CD4-positive, alpha-beta T cell treated with Interferon alpha-2 for 1 hour (primary cell): ENCODE results near the gene SPPL2B.
"Not testable (repeated sequence)": the region's sequence is repeated elsewhere in the genome, so short reads cannot be mapped to it uniquely, and the experiment has no call there.

Experiments used
- DNase-seq, 2 donors: peaks; one replicate each; pipeline ENCODE4 v3.0.0-alpha.2; 2020 to 2022

Gene SPPL2B

DNA sequence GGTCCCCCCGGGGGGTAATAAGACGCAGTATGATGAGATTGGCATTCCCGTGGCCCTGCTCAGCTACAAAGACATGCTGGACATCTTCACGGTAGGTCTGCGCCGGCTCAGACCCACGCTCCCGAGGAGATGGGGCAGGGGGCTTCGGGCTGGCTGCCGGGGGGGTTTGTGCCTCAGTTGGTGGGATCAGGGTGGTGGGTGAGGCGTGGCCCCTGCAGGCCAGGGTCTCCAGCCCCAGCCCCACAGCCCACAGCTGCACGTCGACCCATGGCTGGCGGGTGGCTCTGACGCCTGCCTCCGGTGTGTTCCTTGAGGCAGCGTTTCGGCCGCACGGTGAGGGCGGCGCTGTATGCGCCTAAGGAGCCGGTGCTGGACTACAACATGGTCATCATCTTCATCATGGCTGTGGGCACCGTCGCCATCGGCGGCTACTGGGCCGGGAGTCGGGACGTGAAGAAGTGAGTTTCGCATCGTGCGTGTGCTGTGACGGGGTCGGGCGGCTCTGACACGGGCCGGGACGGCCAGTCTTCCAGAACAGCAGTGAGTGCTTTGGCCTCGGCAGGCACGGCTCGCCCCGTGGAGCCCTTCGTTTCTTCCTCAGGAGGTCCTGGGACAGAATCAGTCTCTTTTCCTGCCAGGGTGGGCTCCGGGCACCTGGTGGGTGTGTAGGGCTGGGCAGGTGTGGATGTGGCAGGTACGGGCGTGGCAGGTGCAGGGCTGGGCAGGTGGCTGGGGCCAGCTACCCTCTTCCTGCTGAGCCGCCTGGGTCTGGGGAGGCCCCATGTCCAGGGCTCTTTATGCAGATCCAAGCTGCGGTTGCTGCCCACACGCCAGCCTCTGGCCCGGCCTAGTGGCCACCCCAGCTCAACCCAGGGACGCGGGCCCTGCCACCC is 10.5 kb downstream of the SPPL2B start:
- DNase-seq: no peak

DNA sequence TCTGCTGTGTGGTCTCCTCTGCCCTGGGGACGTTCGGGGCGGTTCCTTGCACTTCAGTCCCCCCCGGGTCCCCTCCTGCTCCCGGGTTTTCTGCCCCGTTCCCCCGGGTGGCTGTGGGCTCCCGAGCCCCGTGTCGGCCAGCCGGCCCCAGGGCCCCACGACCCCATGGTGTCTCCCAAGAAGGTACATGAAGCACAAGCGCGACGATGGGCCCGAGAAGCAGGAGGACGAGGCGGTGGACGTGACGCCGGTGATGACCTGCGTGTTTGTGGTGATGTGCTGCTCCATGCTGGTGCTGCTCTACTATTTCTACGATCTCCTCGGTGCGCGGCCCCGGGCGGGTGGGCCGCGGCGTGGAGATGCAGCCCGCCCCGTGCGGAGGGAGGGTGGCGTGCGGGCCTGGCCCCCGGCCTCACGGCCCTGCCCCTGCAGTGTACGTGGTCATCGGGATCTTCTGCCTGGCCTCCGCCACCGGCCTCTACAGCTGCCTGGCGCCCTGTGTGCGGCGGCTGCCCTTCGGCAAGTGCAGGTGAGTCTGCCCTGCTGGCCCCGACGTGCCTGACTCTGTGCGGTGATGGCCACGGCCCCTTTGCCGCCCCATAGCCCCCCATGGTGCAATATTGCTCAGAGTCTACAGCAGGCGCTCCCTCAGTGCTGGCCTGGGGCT is 11.3 kb downstream of the SPPL2B start:
- no peak for DNase-seq

DNA sequence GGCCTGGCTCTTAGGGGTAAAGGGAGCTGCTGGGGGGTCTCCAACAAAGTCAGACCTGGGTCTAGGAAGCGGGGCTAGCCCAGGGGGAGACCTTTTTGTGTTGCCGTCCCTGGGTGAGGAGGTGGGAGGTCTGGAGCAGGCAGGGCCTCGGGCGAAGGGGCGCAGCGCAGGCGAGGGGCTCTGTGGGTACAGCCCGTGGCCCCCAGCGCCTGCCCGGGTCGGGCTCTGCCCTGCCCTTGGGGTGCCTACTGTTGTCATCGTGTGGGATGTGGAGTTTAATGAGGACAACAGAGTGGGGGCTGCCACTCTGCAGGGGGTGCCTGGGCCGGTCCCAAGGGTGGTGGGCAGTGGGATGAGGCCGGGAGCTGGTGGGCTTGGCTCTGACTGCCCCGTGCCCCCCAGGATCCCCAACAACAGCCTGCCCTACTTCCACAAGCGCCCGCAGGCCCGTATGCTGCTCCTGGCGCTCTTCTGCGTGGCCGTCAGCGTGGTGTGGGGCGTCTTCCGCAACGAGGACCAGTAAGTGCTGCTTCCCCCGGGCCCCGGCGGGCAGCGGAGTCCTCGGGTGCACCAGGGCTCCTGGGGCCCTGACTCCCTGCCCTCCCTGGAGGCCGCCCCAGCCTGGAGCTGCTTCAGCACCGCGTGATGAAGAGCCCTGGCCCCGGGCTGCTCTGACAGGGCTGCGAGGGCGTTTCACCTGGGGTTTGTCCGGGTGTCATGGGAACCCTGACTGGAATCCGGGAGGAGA is 12.2 kb downstream of the SPPL2B start:
- no peak for DNase-seq

DNA sequence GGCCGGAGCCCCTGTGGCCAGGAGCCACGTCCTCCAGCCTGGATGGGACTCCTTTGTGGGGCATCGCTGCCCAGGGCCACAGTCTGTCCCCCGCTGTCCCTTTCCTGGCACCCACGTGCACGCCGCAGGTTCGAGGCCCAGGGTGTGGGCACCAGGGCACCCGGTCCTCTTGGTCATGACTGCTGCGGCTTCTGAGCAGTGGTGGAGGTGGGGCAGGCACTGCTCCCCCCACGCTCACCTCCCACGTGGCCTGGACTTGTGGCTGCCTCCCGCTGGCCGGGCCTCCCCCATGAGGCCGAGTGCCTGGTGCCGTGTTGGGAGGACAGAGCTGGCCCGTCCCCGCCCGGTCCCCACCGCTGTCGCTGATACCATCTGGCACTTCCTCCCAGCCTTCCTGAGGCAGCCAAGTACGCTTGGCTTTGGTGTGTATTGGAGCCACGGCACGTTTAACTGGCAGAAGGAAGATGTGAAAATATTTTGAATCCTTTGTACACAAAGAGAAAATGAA is 12.8 kb downstream of the SPPL2B start:
- no peak for DNase-seq

DNA sequence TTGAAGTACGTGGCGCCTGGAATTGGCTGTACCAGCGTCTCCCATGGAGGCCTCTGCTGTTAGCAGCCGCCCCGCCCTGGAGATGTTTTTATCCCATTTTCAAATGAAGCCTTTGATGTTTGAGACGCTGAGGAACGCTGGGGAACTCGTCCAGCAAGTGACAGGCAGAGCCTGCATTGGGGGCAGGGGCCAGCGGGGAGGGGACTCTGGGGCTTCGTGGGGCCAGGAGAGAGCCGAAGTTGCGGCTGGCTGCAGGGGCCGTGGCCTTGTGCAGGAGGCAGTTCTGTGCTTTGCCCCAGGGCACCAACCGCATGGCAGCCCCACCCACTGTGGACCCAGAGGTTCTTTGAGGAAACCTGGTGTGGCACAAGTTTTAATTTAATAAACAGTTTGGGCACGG is 13.5 kb downstream of the SPPL2B start:
- DNase-seq: no peak

DNA sequence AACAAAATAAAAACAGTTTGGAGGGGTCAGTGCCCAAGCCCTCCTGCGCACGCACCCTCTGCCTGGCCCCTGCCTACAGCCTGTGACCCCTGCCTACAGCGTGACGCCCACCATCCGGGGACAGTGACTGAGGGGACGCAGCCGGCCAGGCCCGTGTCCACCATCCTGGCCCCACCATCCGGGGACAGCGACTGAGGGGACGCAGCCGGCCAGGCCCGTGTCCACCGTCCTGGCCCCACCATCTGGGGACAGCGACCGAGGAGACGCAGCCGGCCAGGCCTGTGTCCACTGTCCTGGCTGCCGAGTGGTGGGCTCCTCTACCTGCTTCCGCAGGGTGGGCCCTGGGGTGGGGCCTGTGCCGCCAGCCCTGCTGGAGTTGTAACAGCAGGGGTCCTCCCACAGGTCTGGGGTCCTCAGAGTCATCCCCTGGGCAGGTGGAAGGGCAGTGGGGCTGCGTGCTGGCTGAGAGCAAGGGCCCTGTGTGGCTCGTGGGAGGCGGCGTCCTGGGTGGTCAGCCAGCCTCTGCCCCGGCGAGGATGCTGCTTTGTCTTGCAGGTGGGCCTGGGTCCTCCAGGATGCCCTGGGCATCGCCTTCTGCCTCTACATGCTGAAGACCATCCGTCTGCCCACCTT is 14.3 kb downstream of the SPPL2B start:
- no peak for DNase-seq

DNA sequence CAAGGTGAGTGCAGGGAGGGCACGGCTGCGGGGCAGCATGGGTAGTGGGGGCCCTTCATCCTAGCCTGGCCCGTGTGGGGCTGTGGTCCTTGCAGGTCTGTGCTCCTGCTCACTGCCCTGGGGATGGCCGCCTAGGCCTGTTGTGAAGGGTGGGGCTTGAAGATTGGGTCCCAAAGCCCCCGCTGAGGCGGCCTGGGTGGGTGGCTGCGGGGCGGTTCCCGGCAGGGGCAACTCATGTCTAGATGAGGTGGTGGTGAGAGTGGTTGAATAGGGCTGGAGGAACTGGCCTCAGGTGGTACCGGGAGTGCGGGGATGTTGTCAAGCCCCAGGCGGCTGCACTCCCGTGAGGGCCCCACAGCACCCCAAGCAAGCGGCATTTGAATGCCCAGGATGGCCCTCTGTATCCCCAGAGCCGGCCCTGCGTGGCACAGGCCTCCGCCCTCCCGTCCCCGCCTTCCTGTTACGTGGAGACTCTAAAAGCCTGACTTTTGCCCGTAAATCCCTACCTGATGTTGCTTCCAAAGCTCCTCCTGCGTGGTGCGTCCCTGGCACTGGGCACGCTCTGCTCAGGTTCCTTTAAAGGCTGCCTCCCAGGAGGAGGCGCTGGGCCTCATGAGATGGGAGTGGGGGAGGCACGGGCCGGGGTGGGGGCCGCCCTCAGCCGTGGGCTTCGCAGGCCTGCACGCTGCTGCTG is 15.0 kb downstream of the SPPL2B start:
- no peak for DNase-seq

DNA sequence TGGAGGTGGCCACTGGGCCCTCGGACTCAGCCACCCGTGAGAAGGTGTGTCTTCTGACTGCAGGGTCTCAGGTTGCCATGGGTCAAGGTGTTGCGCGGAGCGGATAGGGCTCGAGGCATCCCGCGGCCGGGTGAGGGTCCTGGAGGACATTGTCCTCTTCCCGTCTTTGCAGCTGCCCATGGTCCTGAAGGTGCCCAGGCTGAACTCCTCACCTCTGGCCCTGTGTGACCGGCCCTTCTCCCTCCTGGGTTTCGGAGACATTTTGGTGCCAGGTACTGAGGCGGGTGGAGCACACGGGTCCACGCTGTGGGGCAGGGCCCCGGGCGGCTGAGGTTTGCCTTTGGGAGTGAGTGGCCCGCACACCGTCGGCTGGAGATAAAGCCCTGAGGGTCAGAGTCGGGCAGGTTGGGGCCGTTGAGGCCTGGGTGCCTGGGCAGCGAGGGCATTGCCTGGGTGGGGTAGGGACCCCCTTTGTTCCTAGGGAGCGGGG is 15.9 kb downstream of the SPPL2B start:
- no peak for DNase-seq

DNA sequence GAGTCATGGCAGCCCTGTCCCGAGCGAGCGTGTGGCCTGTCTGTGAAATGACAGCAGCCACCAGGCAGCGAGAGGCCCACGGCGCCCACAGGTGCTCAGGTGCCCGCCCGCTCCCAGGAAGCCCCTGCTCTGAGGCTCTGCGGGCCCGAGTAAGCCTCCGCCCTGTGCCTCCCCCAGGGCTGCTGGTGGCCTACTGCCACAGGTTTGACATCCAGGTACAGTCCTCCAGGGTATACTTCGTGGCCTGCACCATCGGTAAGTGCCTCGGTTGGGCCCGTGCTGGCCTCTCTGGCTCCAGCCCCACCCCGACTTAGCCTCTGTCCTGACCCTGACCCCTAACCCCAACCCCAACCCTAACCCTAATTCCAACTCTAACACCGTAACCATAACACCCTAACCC is 16.6 kb downstream of the SPPL2B start:
- DNase-seq: no peak

DNA sequence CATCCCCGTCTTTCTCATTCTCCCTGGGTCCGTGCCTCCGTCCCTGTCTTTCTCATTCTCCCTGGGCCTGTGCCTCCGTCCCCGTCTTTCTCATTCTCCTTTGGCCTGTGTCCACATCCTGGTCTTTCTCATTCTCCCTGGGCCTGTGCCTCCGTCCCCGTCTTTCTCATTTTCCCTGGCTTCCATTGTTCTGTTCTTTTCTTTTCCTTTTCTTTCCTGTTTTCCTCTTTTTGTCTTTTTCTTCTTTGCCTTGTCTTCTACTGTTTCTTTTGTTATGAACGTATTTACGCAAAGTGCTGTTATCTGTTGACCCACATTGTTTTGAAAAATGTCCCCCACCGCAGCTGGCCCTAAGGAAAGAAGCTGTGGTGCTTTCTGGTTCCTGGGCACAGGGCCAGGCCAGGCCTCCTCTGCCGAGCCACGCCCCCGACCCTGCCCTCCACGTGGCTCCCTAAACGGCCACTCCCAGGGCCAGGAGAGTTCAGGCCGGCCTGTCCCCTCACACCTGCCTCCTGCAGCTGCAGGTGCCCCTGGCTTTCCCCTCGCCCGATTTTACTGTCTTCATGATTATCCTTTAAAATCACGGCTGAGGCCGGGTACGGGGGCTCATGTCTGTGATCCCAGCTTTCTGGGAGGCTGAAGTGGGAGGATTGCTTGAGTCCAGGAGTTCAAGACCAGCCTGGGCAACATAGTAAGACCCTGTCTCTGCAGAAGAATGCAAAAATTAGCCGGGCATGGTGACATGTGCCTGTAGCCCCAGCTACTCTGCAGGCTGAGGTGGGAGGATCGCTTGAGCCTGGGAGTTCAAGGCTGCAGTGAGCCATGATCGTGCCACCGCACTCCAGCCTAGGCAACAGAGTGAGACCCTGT is 17.5 kb downstream of the SPPL2B start:
- no peak for DNase-seq

DNA sequence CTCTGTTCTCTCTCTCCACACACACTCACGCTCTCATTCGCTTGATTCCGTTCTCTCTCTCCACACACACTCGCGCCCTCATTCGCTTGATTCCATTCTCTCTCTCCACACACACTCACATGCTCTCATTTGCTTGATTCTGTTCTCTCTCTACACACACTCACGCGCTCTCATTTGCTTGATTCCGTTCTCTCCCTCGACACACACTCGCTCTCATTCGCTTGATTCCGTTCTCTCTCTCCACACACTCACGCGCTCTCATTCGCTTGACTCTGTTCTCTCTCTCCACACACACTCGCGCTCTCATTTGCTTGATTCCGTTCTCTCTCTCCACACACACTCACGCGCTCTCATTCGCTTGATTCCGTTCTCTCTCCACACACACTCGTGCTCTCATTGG is 21.3 kb downstream of the SPPL2B start:
- not testable (repeated sequence) for DNase-seq

DNA sequence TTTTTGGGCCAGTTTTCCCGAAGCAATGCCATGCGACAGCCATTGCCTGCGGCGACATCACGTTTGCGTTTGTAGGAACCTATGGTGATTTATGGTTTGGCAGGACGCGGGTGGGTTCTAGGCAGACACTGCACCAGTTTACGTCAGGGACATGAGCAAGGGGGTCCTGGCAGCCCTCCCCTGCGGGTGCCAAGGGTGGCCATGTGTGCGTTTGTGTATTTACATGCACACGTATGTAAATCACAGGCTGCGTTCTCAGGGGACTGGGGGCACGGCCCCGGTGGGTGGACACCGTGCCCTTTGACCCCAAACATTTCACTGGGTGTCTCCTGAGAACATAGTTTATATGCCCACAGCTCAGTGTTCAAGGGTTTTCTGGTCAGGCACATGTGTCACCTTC is 22.2 kb downstream of the SPPL2B start:
- no peak for DNase-seq

DNA sequence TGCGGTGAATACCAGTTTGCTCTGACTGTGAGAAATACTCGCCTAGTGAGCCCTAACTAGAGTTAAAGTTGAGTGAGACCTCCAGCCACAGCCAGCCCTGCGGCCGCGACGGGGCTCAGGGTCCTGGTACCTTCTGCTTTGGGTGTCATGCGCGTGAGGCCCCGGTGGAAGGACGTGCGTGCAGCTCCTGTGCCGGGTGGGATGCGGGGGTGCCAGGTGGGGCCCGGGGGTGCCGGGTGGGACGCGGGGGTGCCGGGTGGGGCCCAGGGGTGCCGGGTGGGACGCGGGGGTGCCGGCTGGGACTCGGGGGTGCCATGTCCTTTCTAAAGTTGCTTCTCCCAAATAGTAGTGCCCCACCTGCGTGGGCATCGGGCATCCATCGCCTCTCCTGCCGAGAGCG is 23.1 kb downstream of the SPPL2B start:
- no peak for DNase-seq

DNA sequence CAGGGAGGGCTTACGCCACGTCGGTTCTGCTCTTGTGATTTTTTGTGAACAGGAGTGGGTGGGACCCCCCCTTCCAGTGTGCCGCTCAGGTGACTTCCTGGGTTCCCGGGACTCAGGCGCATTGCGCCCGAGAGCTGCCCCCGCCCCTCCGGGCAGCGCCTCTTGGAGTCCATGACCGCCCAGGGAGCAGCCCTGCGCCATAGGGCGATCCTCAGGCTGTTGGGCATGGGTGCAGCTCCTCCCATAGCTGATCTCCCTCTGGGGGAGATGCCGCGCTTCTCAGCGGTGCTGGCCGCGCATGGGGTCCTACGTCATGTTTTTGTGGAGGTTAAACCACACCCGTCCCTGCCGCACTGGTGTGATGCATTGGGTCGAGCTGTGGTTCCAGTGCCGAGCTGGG is 23.6 kb downstream of the SPPL2B start:
- no peak for DNase-seq

DNA sequence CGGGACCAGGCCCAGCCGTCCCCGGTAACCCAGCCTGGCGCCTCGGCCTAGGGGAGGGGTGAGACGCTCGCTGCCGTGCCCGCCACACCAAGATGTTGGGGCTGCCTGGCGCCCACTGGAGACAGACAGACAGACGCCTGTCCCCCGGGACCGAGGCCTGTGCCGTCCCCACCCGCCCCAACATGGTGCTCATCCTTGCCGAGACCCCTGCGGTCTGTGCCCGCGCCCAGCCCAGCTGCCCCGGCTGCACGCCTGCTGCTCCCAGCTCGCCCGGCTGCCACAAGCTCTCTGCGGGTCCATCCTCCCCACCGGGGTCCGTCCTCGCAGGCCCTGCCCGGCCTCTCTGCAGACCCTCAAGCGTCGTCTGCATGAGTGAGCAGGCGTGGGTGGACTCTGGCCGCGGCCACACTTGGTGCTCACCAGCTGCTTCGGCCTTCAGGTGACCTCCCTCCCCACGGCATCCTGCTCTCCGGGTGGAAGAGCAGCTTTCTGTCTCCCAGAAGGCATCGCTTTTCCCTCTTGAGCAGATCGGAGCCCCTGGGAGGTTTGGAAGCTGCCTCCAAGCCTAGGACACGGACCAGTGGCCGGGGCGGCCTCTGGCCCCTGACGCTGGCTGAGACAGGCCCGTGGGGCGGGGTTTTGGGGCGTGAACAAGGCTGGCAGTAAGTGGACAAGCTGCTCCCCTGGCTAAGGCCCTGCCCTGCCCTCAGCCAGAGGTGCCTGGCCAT is 24.8 kb downstream of the SPPL2B start:
- no peak for DNase-seq

DNA sequence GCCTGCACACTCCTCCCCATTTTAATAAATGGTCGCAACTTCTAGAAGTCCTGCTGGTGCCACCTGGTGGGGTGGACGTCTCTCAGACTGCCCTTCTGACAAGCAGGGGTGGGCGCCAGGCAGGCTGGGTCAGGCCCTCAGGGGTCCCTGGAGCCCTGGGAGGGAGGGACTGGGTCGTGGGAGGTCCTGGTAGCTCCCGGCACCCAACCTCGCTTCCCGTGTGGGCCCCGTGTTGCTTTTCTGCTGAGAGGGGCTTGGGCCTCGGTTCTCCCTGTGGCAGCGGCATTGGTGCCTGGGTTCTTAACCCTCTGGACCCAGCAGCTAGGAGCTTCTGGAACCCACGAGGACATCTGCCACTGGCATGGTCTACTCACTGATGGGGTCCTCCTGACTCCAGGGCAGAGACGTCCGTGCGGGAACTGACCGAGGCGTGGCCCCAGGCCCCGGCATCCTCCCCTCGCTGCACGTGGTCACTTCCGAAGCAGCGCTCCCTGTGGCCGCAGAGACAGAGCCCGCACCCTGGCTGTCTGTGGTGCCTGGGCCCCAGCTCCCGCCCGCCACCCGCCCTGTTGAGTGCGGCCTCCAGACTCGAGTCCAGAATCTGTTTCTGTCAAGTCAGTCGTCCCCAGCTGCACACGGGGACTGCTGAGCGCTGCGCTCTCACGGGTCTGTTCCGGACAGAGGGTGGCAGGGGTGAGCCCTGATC is 25.6 kb downstream of the SPPL2B start:
- no peak for DNase-seq

DNA sequence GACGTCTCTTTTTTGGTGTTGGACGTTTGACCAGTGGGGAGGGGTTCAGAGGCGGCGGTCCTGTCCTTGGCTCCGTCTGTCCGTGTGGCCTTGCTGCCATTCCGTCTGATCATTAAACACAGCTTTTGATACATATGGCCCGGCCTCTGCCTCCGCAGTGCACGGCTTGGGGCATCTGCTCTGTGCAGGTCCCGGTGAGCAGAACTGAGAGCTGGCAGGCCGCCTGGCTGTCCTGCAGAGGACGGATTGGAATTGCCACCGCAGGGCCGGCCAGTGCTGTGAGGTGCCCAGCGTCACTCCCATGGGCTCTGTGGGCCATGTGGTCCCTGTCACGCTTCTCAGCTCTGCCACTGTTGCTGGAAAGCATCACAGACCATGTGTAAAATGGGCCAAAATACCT is 26.2 kb downstream of the SPPL2B start:
- no peak for DNase-seq

DNA sequence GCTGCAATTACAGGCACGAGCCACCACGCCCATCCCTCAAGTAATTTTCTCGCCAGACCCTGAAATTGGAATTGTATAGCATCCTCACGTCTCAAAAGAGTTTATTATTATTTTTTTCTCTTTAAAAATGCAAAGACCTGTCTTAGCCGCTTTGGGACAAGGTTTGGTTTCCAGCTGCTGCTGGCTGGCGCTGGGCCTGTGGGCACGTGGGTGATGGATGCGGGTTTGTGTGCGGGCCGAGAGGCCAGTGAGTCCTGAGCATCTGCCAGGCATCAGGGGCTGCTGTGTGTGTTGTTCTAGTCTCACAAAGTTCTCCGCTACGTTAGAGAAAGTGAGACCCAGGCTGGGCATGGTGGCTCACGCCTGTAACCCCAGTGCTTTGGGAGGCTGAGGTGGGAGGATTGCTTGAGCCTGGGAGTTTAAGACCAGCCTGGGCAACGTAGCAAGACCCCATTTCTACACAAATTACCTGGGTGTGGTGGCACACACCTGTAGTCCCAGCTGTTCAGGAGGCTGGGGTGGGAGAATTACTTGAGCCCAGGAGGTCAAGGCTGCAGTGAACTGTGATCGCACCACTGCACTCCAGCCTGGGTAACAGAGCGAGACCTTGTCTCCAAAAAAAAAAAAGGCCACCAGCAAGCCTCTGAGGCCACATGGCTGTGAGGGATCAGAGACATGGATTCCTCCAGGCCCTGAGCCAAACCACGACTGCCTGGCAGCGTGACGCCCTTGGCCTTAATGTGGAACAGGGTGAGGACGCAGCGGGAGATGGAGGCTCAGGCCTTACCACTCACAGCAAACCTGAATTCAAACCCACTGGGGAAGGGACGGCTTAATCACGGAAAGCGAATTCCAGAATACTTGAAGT is 26.9 kb downstream of the SPPL2B start:
- DNase-seq: no peak
